Stimulated activated effector memory CD8-positive, alpha-beta T cell treated with anti-CD3 and anti-CD28 coated beads, Interleukin-12 subunit alpha, Interleukin-12 subunit beta, amount 100 ng/mL, for 72 hours (primary cell): Measurements from ENCODE around the gene ARMC6.
A peak's percentile ranks its signal among the peaks of the same experiment; 100 is the strongest.

Experiments used
- ATAC-seq: fragments of 150-1000 bp; cut with Tn5 transposase; 2 replicates; pipeline ENCODE4 v1.10.0; 2021
- DNase-seq, 2 donors: peaks; one replicate each; pipeline ENCODE4 v3.0.0; 2021 to 2022; ENCODE audit warnings: low spot score in 2 of 2
- H3K27ac Mint-ChIP-seq: one replicate; pipeline ENCODE4 v1.8.0; 2022; ENCODE audit warnings: mild to moderate bottlenecking, mixed read lengths
- H3K36me3 Mint-ChIP-seq: one replicate; pipeline ENCODE4 v1.8.0; 2022; ENCODE audit warnings: mild to moderate bottlenecking, mixed read lengths
- H3K4me1 Mint-ChIP-seq: one replicate; pipeline ENCODE4 v1.8.0; 2022; ENCODE audit warnings: mixed read lengths
- H3K4me3 Mint-ChIP-seq: one replicate; pipeline ENCODE4 v1.8.0; 2022; ENCODE audit warnings: mild to moderate bottlenecking, mixed read lengths
- H3K9me3 Mint-ChIP-seq: one replicate; pipeline ENCODE4 v1.8.0; 2022; ENCODE audit warnings: mixed read lengths

ARMC6 gene

GRCh38 chr19:19056636-19057275 is 23.4 kb downstream of the ARMC6 start:
- no peak for DNase-seq

GRCh38 chr19:19057317-19057716 is 23.9 kb downstream of the ARMC6 start:
- peaks cover under 1% of the 10 kb centered on the region for H3K4me1 Mint-ChIP-seq
- no peaks in the 10 kb centered on the region for H3K9me3 Mint-ChIP-seq
- no peak overlapping the region for H3K27ac Mint-ChIP-seq
- peaks cover 33% of the 10 kb centered on the region for H3K36me3 Mint-ChIP-seq
- H3K4me3 Mint-ChIP-seq, result no peak overlapping the region
- DNase-seq, result no peak
- ATAC-seq, result no peak

More at GRCh38 chr19:19056636-19057275, 23.4 kb downstream of the ARMC6 start:
- Mint-ChIP-seq H3K27ac (no peak overlapping the region), H3K36me3 (peaks cover 33% of the 10 kb centered on the region), H3K4me3 (no peak overlapping the region), H3K4me1 (no peaks in the 10 kb centered on the region), H3K9me3 (no peaks in the 10 kb centered on the region)
- ATAC-seq, result no peak

DNA sequence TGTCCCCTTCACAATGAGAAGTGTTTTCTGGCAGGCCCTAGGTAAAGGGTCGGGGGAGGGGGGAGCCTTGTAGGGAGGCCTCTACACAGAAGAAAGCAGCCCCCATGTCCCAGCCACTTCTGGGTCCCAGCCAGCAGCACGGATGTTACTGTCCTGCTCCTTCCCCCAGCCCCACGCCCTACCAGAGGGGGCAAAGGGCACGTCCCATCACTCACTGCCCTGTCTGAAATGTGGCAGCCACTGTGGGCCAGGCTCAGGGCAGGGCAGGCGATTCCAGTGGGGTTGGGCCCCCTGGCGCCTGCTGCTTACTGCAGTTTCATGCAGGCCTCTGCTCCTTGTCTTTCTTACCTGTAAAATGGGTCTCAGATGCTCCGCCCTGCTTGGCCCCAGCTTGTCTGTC is 24.3 kb downstream of the ARMC6 start:
- Mint-ChIP-seq H3K36me3 (peaks cover 33% of the 10 kb centered on the region), H3K27ac (no peak overlapping the region), H3K4me3 (no peak overlapping the region), H3K4me1 (peaks cover 5% of the 10 kb centered on the region), H3K9me3 (no peaks in the 10 kb centered on the region)
- no peak for ATAC-seq
- DNase-seq, result no peak

DNA sequence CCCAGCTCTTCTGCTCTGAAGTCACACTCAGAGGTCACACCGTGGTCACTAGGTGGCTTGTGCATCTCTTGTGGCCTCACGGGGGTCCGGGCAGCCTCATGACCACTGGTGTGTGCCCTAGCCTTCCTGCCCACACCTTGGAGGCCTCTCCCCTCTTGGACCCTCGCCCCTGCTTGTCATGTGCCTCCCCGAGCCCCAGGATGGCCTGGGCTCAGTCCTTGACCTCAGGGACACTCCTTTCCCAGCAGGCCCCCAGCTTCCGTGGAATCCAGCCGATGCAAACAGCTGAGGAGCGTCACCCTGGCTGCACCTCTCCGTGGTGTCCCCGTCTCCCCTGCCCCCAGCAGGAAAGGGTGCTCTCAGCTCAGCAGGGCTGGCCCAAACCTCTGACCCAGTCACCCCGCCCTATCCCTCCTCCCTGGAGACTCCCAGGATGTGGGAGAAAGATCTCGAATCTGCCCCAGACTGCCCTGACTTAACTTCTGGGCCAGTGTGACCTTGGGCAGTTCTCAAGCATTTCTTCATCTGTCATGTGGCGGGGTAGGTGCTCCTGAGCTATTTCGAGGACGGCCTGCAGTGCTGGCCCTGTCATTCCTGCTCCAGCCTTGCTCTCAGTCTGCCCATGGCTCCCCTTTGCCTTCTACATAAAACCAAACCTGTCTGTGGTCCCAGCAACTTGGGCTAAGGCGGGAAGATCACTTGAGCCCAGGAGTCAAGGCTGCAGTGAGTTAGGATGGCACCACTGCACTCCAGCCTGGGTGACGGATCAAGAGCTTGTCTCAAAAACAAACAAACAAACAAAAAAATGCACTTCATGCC is 25.8 kb downstream of the ARMC6 start:
- Mint-ChIP-seq H3K36me3 (peaks cover 25% of the 10 kb centered on the region), H3K27ac (peak overlapping the region; percentile 58)
- no peak for ATAC-seq

DNA sequence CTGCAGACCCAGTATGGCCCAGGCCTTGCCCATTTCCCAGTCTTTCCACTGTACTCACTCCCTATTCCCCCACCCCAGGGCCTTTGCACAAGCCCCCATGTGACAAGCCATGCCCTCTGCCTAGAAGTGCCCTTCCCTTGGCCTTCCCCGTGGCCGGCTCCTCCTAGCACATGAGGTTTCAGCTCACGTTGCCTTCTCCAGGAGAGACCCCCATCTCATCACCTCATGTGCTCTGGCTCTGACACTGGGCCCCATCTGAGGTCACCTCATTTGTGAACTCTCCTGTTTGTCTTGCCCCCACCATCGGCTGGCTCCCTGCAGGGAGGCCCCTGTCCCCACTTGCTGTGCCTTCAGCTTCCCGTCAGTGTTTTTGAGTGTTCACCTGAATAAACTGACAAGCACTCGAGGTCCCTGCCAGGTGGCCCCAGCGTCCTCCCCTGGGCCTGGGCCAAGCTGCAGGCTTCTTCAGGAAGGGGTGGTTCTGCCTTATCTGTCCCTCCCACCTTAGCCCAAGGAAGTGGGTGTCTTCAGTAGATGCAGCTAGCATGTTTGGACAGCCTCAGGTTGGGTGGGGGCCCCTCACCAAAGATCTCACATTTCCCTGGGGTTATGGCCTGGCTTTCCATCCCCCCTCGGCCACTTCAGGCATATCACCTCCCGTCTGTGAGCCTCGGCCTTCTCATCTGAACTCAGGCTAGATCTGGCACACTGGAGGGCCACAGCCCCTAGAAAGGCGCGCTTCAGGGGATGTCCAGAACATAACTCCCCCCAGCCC is 26.6 kb downstream of the ARMC6 start:
- Mint-ChIP-seq H3K36me3 (peaks cover 24% of the 10 kb centered on the region), H3K9me3 (no peaks in the 10 kb centered on the region), H3K4me3 (no peak overlapping the region), H3K4me1 (peaks cover 21% of the 10 kb centered on the region), H3K27ac (peak overlapping the region; percentile 58)
- no peak for ATAC-seq
- no peak for DNase-seq

More for the DNA sequence above, 25.8 kb downstream of the ARMC6 start:
- H3K4me3 Mint-ChIP-seq, result no peak overlapping the region
- peaks cover 13% of the 10 kb centered on the region for H3K4me1 Mint-ChIP-seq
- DNase-seq, result no peak
- H3K9me3 Mint-ChIP-seq, result no peaks in the 10 kb centered on the region

DNA sequence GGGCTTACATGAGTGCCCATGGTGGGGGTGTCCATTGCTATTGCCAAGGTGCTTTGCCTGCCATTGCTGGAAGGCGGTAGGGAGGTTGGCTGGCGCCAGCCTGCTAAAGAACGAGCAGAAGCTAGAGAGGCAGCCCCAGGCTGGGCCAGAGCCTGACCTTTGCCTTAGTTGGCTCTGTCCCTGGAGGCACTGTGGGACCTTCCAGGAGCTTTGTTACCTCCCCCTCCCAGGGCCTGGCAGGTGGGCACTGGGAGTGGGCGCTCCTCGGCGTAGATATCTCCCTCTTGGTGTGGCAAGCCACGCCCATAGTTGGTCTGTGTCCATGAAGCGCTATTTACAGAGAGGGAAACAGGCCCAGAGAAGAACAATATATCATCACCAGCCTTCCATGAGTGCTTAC is 28.1 kb downstream of the ARMC6 start:
- no peak for DNase-seq
- peaks cover 25% of the 10 kb centered on the region for H3K4me1 Mint-ChIP-seq
- no peak overlapping the region for H3K27ac Mint-ChIP-seq
- peaks cover 15% of the 10 kb centered on the region for H3K36me3 Mint-ChIP-seq
- H3K4me3 Mint-ChIP-seq, result no peak overlapping the region
- ATAC-seq, result no peak
- H3K9me3 Mint-ChIP-seq, result no peaks in the 10 kb centered on the region

GRCh38 chr19:19062454-19063182 is 29.2 kb downstream of the ARMC6 start:
- H3K36me3 Mint-ChIP-seq, result peaks cover 15% of the 10 kb centered on the region
- ATAC-seq (no peak), DNase-seq (no peak)
- peaks cover 25% of the 10 kb centered on the region for H3K4me1 Mint-ChIP-seq
- peak overlapping the region; percentile 83 for H3K27ac Mint-ChIP-seq
- H3K4me3 Mint-ChIP-seq, result peak overlapping the region; percentile 92
- no peaks in the 10 kb centered on the region for H3K9me3 Mint-ChIP-seq

- Mint-ChIP-seq H3K36me3 (peaks cover 15% of the 10 kb centered on the region), H3K27ac (peak within 1 kb of the TSS; percentile 83)
These were observed 30.0 kb downstream of the ARMC6 start, which contains the start of gene SLC25A42 for GRCh38 chr19:19063183-19064097. SLC25A42 (plus strand) TSS chr19:19063994; CDS start chr19:19096125, 32,131 bp downstream.

DNA sequence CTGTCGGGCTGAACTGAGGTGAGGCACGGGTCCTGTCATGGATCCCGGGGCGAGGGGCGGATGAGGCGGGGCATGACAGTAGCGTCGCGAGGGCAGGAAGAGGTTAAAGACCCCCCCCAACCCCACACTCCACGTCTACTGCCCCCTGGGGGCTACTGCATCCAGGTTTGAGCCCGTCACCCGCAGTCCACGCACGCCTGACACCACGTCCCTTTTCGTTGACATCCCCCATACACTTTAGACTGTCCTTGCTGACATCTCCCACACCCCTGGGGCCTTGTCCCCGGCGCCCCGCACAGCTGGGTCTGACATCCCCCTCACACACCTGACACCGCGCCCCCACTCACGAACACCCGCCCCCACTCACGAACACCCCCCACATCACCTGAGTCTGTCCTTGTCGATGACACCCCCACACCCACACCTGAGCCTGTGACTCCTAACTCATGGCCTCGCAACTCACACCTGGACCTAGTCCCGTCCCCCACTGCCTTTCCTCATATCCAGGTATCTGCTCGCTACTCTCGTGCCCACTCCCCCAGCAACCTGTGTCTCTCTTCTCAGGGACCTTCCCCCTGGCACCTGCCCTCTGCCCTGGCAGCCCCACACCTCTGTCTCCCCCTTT is 30.8 kb downstream of the ARMC6 start:
- Mint-ChIP-seq H3K4me3 (peak overlapping the region; percentile 92), H3K27ac (peak overlapping the region; percentile 83), H3K9me3 (no peaks in the 10 kb centered on the region), H3K4me1 (peaks cover 29% of the 10 kb centered on the region), H3K36me3 (peaks cover 7% of the 10 kb centered on the region)
- no peak for DNase-seq
- ATAC-seq, result no peak

More at GRCh38 chr19:19063183-19064097, 30.0 kb downstream of the ARMC6 start, which contains the start of gene SLC25A42:
- H3K4me1 Mint-ChIP-seq, result peaks cover 25% of the 10 kb centered on the region
- H3K4me3 Mint-ChIP-seq, result peak within 1 kb of the TSS; percentile 92
- DNase-seq (peak; percentile 97 to 99), ATAC-seq (peak; percentile 96)
- no peaks in the 10 kb centered on the region for H3K9me3 Mint-ChIP-seq

GRCh38 chr19:19064811-19065745 is 31.7 kb downstream of the ARMC6 start:
- Mint-ChIP-seq H3K36me3 (peaks cover 6% of the 10 kb centered on the region), H3K9me3 (no peaks in the 10 kb centered on the region), H3K4me3 (peak overlapping the region; percentile 92), H3K27ac (peak overlapping the region; percentile 83), H3K4me1 (peaks cover 34% of the 10 kb centered on the region)
- ATAC-seq, result no peak
- DNase-seq, result peak in 1 of 2 donors; percentile 72

GRCh38 chr19:19067276-19068072 is 34.1 kb downstream of the ARMC6 start:
- no peak for DNase-seq
- peaks cover 32% of the 10 kb centered on the region for H3K4me1 Mint-ChIP-seq
- H3K4me3 Mint-ChIP-seq, result no peak overlapping the region
- H3K9me3 Mint-ChIP-seq, result no peaks in the 10 kb centered on the region
- H3K27ac Mint-ChIP-seq, result no peak overlapping the region
- ATAC-seq, result no peak
- peaks cover 7% of the 10 kb centered on the region for H3K36me3 Mint-ChIP-seq
